ENCODE measurements around the gene GSTCD. TPM values are rescaled to one million over a fixed set of nuclear protein-coding genes. Genes with fewer than 3 reads are reported as not detected.
A peak's percentile ranks its signal among the peaks of the same experiment; 100 is the strongest.
"Not testable (repeated sequence)": the region's sequence is repeated elsewhere in the genome, so short reads cannot be mapped to it uniquely, and the experiment has no call there.

The GSTCD gene
- polyA plus RNA-seq, 1 experiment = 12.1 TPM

- H3K4me3 ChIP-seq (ENCODE audit: low read depth, low read length) = peak overlapping the region; percentile 14
- TF ChIP-seq CTCF (IDR thresholded peaks at IDR 0.05; ENCODE audit: low read depth, low read length) = no peak
- no peaks in the 10 kb centered on the region for H3K9me3 ChIP-seq (ENCODE audit: control insufficient read depth, insufficient read depth, low read length)
- H3K27me3 ChIP-seq (ENCODE audit: control insufficient read depth, insufficient read depth, low read length) = no peaks in the 10 kb centered on the region
- no peak overlapping the region for H3K27ac ChIP-seq (ENCODE audit: low read depth, low read length)
- POLR2A ChIA-PET = no interaction called here
- CTCF ChIA-PET = interaction anchor here (0.6 to 2.9 kb wide), 8 partner anchors 33 to 487 kb away, joined by 3 to 11 read pairs (median 5); partner anchors contain the start of gene PPA2
- DNase-seq (ENCODE audit: low read depth, low spot score) = no peak
Observed at GRCh38 chr4:105714071-105714521, 5.5 kb downstream of the GSTCD start.

DNA sequence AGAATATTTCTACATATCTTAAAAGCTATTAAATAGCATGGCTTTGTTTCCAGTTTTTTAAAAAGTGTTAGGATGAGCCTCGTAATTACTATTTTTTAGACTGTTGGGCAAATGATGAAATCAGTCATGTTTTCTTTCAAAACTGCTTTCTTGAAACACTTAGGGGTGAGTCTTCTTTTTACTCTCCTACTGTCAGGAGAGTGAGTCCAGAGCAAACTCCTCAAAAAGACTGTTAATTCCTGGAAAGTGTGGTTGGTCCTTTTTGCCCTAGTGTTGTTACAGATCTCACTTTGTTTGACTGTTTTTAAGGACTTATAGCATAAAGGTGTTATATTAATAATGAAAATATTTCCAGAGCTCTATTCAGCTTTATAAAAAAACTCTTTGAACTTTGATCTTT lies 6.3 kb downstream of the GSTCD start:
- ChIA-PET POLR2A (no interaction called here), CTCF (interaction anchor here (0.6 to 2.9 kb wide), 21 partner anchors 8 to 507 kb away, joined by 3 to 13 read pairs (median 4); partner anchors contain the start of gene PPA2)
- no peak overlapping the region for H3K4me3 ChIP-seq (ENCODE audit: low read depth, low read length)
- no peak overlapping the region for H3K27ac ChIP-seq (ENCODE audit: low read depth, low read length)
- TF ChIP-seq CTCF (IDR thresholded peaks at IDR 0.05; ENCODE audit: low read depth, low read length) = no peak
- no peak for DNase-seq (ENCODE audit: low read depth, low spot score)
- H3K9me3 ChIP-seq (ENCODE audit: control insufficient read depth, insufficient read depth, low read length) = no peaks in the 10 kb centered on the region
- no peaks in the 10 kb centered on the region for H3K27me3 ChIP-seq (ENCODE audit: control insufficient read depth, insufficient read depth, low read length)

DNA sequence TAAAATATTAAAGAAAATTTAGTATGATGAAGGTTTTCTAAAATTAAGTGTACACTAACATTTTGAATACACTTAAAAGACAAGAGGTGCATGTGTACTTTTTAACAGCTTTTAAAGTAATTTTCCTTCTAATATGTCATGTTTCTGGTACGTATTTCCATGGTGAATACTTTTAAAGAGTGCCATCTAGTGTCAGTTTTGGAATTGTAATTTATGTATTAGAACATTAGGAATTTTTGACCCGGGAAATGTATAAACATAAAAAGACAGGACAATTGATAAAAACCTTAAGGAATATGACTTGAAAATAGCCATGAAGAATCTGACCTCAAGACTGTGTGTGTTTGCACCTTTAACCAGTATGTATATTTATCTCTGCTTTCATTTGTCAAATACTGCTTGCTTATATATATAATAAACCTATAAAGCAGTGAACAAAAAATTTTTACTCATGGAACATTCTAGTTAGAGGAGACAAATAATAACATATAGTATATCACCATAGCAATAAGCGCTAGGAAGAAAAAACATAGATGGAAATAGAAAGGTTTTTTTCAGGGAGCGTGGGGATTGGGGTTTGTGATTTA lies 7.2 kb downstream of the GSTCD start:
- TF ChIP-seq CTCF (IDR thresholded peaks at IDR 0.05; ENCODE audit: low read depth, low read length) = peak; percentile 47
- Histone ChIP-seq H3K27ac (ENCODE audit: low read depth, low read length) (no peak overlapping the region), H3K27me3 (ENCODE audit: control insufficient read depth, insufficient read depth, low read length) (no peaks in the 10 kb centered on the region), H3K9me3 (ENCODE audit: control insufficient read depth, insufficient read depth, low read length) (no peaks in the 10 kb centered on the region), H3K4me3 (ENCODE audit: low read depth, low read length) (no peak overlapping the region)
- DNase-seq (ENCODE audit: low read depth, low spot score) = no peak
- CTCF ChIA-PET = interaction anchor here (0.6 to 2.9 kb wide), 22 partner anchors 9 to 536 kb away, joined by 3 to 13 read pairs (median 4); partner anchors contain the start of gene PPA2
- POLR2A ChIA-PET = no interaction called here

GRCh38 chr4:105719204-105719603 lies 10.6 kb downstream of the GSTCD start:
- ChIA-PET CTCF (interaction anchor here (0.6 to 1.4 kb wide), 3 partner anchors 10 to 198 kb away, joined by 3 to 6 read pairs (median 5); no protein-coding TSS in a partner anchor), POLR2A (no interaction called here)
- TF ChIP-seq CTCF (IDR thresholded peaks at IDR 0.05; ENCODE audit: low read depth, low read length) = no peak
- no peak for DNase-seq (ENCODE audit: low read depth, low spot score)
- Histone ChIP-seq H3K9me3 (ENCODE audit: control insufficient read depth, insufficient read depth, low read length) (no peaks in the 10 kb centered on the region), H3K27me3 (ENCODE audit: control insufficient read depth, insufficient read depth, low read length) (no peaks in the 10 kb centered on the region), H3K4me3 (ENCODE audit: low read depth, low read length) (no peak overlapping the region), H3K27ac (ENCODE audit: low read depth, low read length) (no peak overlapping the region)

GRCh38 chr4:105725623-105726022 lies 17.0 kb downstream of the GSTCD start:
- ChIA-PET POLR2A (no interaction called here), CTCF (no interaction called here)
- no peak for TF ChIP-seq CTCF (IDR thresholded peaks at IDR 0.05; ENCODE audit: low read depth, low read length)

DNA sequence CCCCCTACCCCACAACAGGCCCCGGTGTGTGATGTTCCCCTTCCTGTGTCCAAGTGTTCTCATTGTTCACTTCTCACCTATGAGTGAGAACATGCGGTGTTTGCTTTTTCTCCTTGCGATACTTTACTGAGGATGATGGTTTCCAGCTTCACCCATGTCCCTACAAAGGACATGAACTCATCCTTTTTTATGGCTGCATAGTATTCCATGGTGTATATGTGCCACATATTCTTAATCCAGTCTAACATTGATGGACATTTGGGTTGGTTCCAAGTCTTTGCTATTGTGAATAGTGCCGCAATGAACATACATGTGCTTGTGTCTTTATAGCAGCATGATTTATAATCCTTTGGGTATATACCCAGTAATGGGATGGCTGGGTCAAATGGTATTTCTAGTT lies 21.3 kb downstream of the GSTCD start:
- H3K4me3 ChIP-seq (ENCODE audit: low read depth, low read length); H3K27ac ChIP-seq (ENCODE audit: low read depth, low read length); CTCF ChIA-PET; POLR2A ChIA-PET; H3K9me3 ChIP-seq (ENCODE audit: control insufficient read depth, insufficient read depth, low read length); H3K27me3 ChIP-seq (ENCODE audit: control insufficient read depth, insufficient read depth, low read length); DNase-seq (ENCODE audit: low read depth, low spot score): not testable (repeated sequence)

More at GRCh38 chr4:105725623-105726022, 17.0 kb downstream of the GSTCD start:
- H3K9me3 ChIP-seq (ENCODE audit: control insufficient read depth, insufficient read depth, low read length) = no peaks in the 10 kb centered on the region
- H3K27me3 ChIP-seq (ENCODE audit: control insufficient read depth, insufficient read depth, low read length) = no peaks in the 10 kb centered on the region
- no peak for DNase-seq (ENCODE audit: low read depth, low spot score)
- H3K27ac ChIP-seq (ENCODE audit: low read depth, low read length) = no peak overlapping the region
- no peak overlapping the region for H3K4me3 ChIP-seq (ENCODE audit: low read depth, low read length)

DNA sequence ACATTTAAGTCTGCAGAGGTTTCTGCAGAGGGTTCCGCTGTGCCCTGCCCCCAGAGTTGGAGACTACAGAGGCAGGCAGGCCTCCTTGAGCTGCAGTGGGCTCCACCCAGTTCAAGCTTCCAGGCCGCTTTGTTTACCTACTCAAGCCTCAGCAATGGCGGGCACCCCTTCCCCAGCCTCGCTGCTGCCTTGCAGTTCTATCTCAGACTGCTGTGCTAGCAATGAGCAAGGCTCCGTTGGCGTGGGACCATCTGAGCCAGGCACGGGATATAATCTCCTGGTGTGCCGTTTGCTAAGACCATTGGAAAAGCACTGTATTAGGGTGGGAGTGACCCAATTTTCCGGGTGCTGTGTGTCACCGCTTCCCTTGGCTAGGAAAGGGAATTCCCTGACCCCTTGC lies 26.6 kb downstream of the GSTCD start:
- H3K27ac ChIP-seq (ENCODE audit: low read depth, low read length); H3K27me3 ChIP-seq (ENCODE audit: control insufficient read depth, insufficient read depth, low read length); H3K4me3 ChIP-seq (ENCODE audit: low read depth, low read length); CTCF ChIA-PET; DNase-seq (ENCODE audit: low read depth, low spot score); POLR2A ChIA-PET; H3K9me3 ChIP-seq (ENCODE audit: control insufficient read depth, insufficient read depth, low read length): not testable (repeated sequence)
